HEK293T (cell line): ENCODE measurements around the gene TMEM154.

Experiments
- ELF4 ChIP-seq: fragments of 450-650 bp; IDR thresholded peaks from 2 replicates; pipeline ENCODE4 v1.6.1; 2017; ENCODE audit warnings: antibody characterized with exemption
- NFRKB ChIP-seq: fragments of 450-650 bp; IDR thresholded peaks from 2 replicates; pipeline ENCODE4 v1.6.1; 2016; ENCODE audit warnings: mild to moderate bottlenecking, moderate library complexity
- SP1 ChIP-seq: fragments of 450-650 bp; IDR thresholded peaks from 2 replicates; pipeline ENCODE4 v1.6.1; 2017
- SUZ12 ChIP-seq: fragments of 450-650 bp; IDR thresholded peaks from 2 replicates; pipeline ENCODE4 v1.6.1; 2016; ENCODE audit warnings: mild to moderate bottlenecking
- TARDBP ChIP-seq: fragments of 450-650 bp; IDR thresholded peaks from 2 replicates; pipeline ENCODE4 v1.6.1; 2016

GRCh38 chr4:152680988-152681603 lies 1.3 kb upstream of the TMEM154 start:
- TF ChIP-seq NFRKB (no peak), ELF4 (no peak), TARDBP (no peak), SP1 (no peak), SUZ12 (no peak)
